Progenitor cell of endocrine pancreas (in vitro differentiated cells): ENCODE measurements around the gene BAHCC1. TPM values are rescaled to one million over a fixed set of nuclear protein-coding genes. Genes with fewer than 3 reads are reported as not detected.

Source experiments
- DNase-seq: peaks from one replicate; pipeline ENCODE4 v3.0.0; 2021; ENCODE audit warnings: low spot score; ENCODE audit not compliant: unreplicated experiment
- H3K27ac Mint-ChIP-seq: 2 replicates; pipeline ENCODE4 v1.8.0; 2021; ENCODE audit warnings: mild to moderate bottlenecking, moderate library complexity, mixed read lengths
- H3K27me3 Mint-ChIP-seq: 2 replicates; pipeline ENCODE4 v1.8.0; 2021; ENCODE audit warnings: mixed read lengths
- H3K36me3 Mint-ChIP-seq: 2 replicates; pipeline ENCODE4 v1.8.0; 2022; ENCODE audit warnings: mixed read lengths; ENCODE audit not compliant: insufficient read depth
- H3K4me1 Mint-ChIP-seq: 2 replicates; pipeline ENCODE4 v1.8.0; 2021; ENCODE audit warnings: low read depth, mixed read lengths
- H3K4me3 Mint-ChIP-seq: 2 replicates; pipeline ENCODE4 v1.8.0; 2021; ENCODE audit warnings: low read depth, mild to moderate bottlenecking, moderate library complexity, mixed read lengths
- H3K9me3 Mint-ChIP-seq: 2 replicates; pipeline ENCODE4 v1.8.0; 2021; ENCODE audit warnings: low read depth, mixed read lengths
- CTCF ChIP-seq: fragments of 200-600 bp; sonication (generic); IDR thresholded peaks from one replicate; pipeline ENCODE4 v1.5.0; 2021; ENCODE audit warnings: antibody characterized with exemption, mild to moderate bottlenecking; ENCODE audit not compliant: unreplicated experiment
- total RNA-seq: library from RNA; stranded (reverse); gene quantifications from 2 replicates; pipeline ENCODE4 v1.2.1, GENCODE V29; 2021

BAHCC1 gene
- total RNA-seq, 1 donor from 2014 or later = 40.5 TPM

GRCh38 chr17:81468111-81468769 lies 73.0 kb downstream of the BAHCC1 start:
- no peak for DNase-seq
- peaks cover 1% of the 10 kb centered on the region for H3K36me3 Mint-ChIP-seq
- H3K27me3 Mint-ChIP-seq = peaks cover 3% of the 10 kb centered on the region
- H3K9me3 Mint-ChIP-seq = no peaks in the 10 kb centered on the region
- no peak for TF ChIP-seq CTCF
- H3K4me1 Mint-ChIP-seq = peaks cover 6% of the 10 kb centered on the region
- no peak overlapping the region for H3K4me3 Mint-ChIP-seq
- no peak overlapping the region for H3K27ac Mint-ChIP-seq

- H3K4me1 Mint-ChIP-seq = peaks cover 6% of the 10 kb centered on the region
- peaks cover 4% of the 10 kb centered on the region for H3K27me3 Mint-ChIP-seq
- H3K4me3 Mint-ChIP-seq = no peak overlapping the region
- peaks cover 1% of the 10 kb centered on the region for H3K36me3 Mint-ChIP-seq
- no peaks in the 10 kb centered on the region for H3K9me3 Mint-ChIP-seq
- DNase-seq = no peak
- no peak overlapping the region for H3K27ac Mint-ChIP-seq
- TF ChIP-seq CTCF = no peak
Observed at GRCh38 chr17:81468770-81469121, 73.5 kb downstream of the BAHCC1 start.

- Mint-ChIP-seq H3K27me3 (peaks cover 7% of the 10 kb centered on the region), H3K4me1 (peaks cover 6% of the 10 kb centered on the region), H3K36me3 (no peaks in the 10 kb centered on the region), H3K27ac (no peak overlapping the region), H3K4me3 (no peak overlapping the region), H3K9me3 (no peaks in the 10 kb centered on the region)
- DNase-seq = no peak
- TF ChIP-seq CTCF = no peak
Observed at GRCh38 chr17:81469266-81469665, 74.0 kb downstream of the BAHCC1 start.

GRCh38 chr17:81470270-81470943 lies 75.2 kb downstream of the BAHCC1 start:
- Mint-ChIP-seq H3K4me1 (peaks cover 6% of the 10 kb centered on the region), H3K4me3 (no peak overlapping the region), H3K9me3 (no peaks in the 10 kb centered on the region), H3K27ac (no peak overlapping the region), H3K36me3 (no peaks in the 10 kb centered on the region), H3K27me3 (peaks cover 10% of the 10 kb centered on the region)
- DNase-seq = no peak
- no peak for TF ChIP-seq CTCF

- Mint-ChIP-seq H3K27me3 (peaks cover 15% of the 10 kb centered on the region), H3K36me3 (no peaks in the 10 kb centered on the region), H3K4me1 (peaks cover 4% of the 10 kb centered on the region), H3K27ac (no peak overlapping the region), H3K9me3 (no peaks in the 10 kb centered on the region), H3K4me3 (no peak overlapping the region)
- TF ChIP-seq CTCF = no peak
- DNase-seq = no peak
Observed at GRCh38 chr17:81470944-81471817, 75.9 kb downstream of the BAHCC1 start.
